OCI-LY3 (cell line): ENCODE results near the gene SUZ12.
"Not testable (repeated sequence)": the region's sequence is repeated elsewhere in the genome, so short reads cannot be mapped to it uniquely, and the experiment has no call there.

Experiments used
- H2AFZ ChIP-seq: fragments of 200-600, 300-600 bp; shearing (Covaris generic); 2 replicates; pipeline ENCODE4 v1.6.0; 2014; ENCODE audit warnings: antibody characterized with exemption, low read depth, low read length
- H3K27ac ChIP-seq: fragments of 200-600, 300-600 bp; sonication (generic); 2 replicates; pipeline ENCODE4 v1.5.1; 2014; ENCODE audit warnings: mild to moderate bottlenecking, low read length, moderate library complexity, mixed read lengths
- H3K27me3 ChIP-seq: fragments of 200-600, 300-600 bp; sonication (generic); 2 replicates; pipeline ENCODE4 v1.6.1; 2014; ENCODE audit warnings: low read depth, low read length, mixed read lengths
- H3K36me3 ChIP-seq: fragments of 200-600, 300-600 bp; sonication (generic); replicated peaks from 2 replicates; pipeline ENCODE3; 2014; ENCODE audit warnings: low read depth, low read length, mixed read lengths
- H3K4me1 ChIP-seq: fragments of 300-600, 200-600 bp; sonication (generic); 2 replicates; pipeline ENCODE4 v1.6.1; 2014; ENCODE audit warnings: low read length, mixed read lengths
- H3K4me2 ChIP-seq: fragments of 200-600, 300-600 bp; sonication (generic); 2 replicates; pipeline ENCODE4 v1.6.1; 2014; ENCODE audit warnings: low read length, mixed read lengths
- H3K4me3 ChIP-seq: fragments of 300-600, 200-600 bp; sonication (generic); 2 replicates; pipeline ENCODE4 v1.5.1; 2014; ENCODE audit warnings: antibody characterized with exemption, mild to moderate bottlenecking, low read length, moderate library complexity
- H3K79me2 ChIP-seq: fragments of 300-600, 200-600 bp; shearing (Covaris generic); 2 replicates; pipeline ENCODE4 v1.6.1; 2014; ENCODE audit warnings: mild to moderate bottlenecking, low read length, mixed read lengths
- H3K9ac ChIP-seq: fragments of 300-600, 200-600 bp; shearing (Covaris generic); 2 replicates; pipeline ENCODE4 v1.6.0; 2014; ENCODE audit warnings: mild to moderate bottlenecking, low read length, moderate library complexity
- H3K9me3 ChIP-seq: fragments of 200-600, 300-600 bp; shearing (Covaris generic); 2 replicates; pipeline ENCODE4 v1.6.1; 2014; ENCODE audit warnings: low read length, mixed read lengths; ENCODE audit not compliant: insufficient read depth
- H4K20me1 ChIP-seq: fragments of 200-600, 300-600 bp; sonication (generic); 2 replicates; pipeline ENCODE4 v1.6.1; 2016; ENCODE audit warnings: low read length, mixed read lengths; ENCODE audit not compliant: insufficient read depth

Gene SUZ12

DNA sequence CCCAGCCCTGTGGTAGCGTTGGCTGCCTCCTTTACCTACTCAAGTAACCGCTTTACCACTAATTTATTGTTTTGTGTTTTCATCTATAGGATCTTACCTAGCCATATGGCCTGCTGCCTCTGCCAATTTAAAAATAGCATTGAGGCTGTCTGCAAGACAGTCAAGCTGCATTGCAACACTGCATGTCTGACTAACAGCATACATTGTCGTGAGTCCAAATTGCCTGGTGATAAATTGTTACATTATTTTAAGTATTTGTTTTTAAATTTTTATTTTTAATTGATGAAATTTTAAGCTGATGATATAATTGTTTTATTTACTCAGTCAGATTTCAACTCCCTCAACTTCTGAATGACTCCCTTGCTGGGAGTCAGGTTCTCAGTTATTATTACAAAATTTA lies 108.8 kb downstream of the SUZ12 start:
- not testable (repeated sequence) for H2AFZ ChIP-seq, H3K9me3 ChIP-seq, H3K4me2 ChIP-seq, H3K4me1 ChIP-seq, H3K27me3 ChIP-seq, H3K79me2 ChIP-seq, H3K36me3 ChIP-seq, H3K9ac ChIP-seq, H3K4me3 ChIP-seq, H3K27ac ChIP-seq, H4K20me1 ChIP-seq

DNA sequence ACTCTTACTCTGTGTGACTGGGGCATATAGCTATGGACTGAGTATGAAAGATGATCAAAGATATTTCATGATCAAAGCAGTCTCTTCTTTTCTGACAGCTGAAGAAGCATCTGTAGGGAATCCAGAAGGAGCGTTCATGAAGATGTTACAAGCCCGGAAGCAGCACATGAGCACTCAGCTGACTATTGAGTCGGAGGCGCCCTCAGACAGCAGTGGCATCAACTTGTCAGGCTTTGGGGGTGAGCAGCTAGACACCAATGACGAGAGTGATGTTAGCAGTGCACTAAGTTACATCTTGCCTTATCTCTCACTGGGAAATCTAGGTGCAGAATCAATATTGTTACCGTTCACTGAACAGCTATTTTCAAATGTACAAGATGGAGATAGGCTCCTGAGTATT lies 110.9 kb downstream of the SUZ12 start:
- not testable (repeated sequence) for H3K36me3 ChIP-seq, H3K4me1 ChIP-seq, H3K9ac ChIP-seq, H3K9me3 ChIP-seq, H4K20me1 ChIP-seq, H3K79me2 ChIP-seq, H3K4me3 ChIP-seq, H3K4me2 ChIP-seq, H3K27ac ChIP-seq, H2AFZ ChIP-seq, H3K27me3 ChIP-seq
